Upper lobe of left lung (tissue), 4 donors: ENCODE measurements around the gene ACLY.

Experiments used
- CTCF ChIP-seq, 6 experiments: fragments of 450-650 bp in 4 of 6; fragments of 200-600 bp in 2 of 6; sonication (generic) in 2 of 6; IDR thresholded peaks; one replicate each; pipeline ENCODE4 v1.5.1; 2016 to 2019; ENCODE audit warnings: antibody characterized with exemption in 6 of 6
- POLR2A ChIP-seq, 4 donors: fragments of 450-650 bp; IDR thresholded peaks; one replicate each; pipeline ENCODE4 v1.5.1; 2016 to 2017; ENCODE audit warnings: antibody characterized with exemption in 4 of 4, mild to moderate bottlenecking in 2 of 4

- TF ChIP-seq CTCF (IDR thresholded peaks at IDR 0.05) (no peak), POLR2A (IDR thresholded peaks at IDR 0.05) (no peak)
Observed at GRCh38 chr17:41869426-41869825, 49.3 kb downstream of the ACLY start.
